Measurements from ENCODE around the gene ISG20L2.

Gene ISG20L2

GRCh38 chr1:156692925-156693847 is 35.4 kb downstream of the ISG20L2 start:
- peak; percentile 23 for DNase-seq (ENCODE audit: low read depth)
- TF ChIP-seq CTCF (IDR thresholded peaks at IDR 0.05; ENCODE audit: insufficient read depth, low read depth, low read length, missing control alignments), result no peak
- H3K4me3 ChIP-seq (ENCODE audit: low read depth, low read length), result no peak overlapping the region

DNA sequence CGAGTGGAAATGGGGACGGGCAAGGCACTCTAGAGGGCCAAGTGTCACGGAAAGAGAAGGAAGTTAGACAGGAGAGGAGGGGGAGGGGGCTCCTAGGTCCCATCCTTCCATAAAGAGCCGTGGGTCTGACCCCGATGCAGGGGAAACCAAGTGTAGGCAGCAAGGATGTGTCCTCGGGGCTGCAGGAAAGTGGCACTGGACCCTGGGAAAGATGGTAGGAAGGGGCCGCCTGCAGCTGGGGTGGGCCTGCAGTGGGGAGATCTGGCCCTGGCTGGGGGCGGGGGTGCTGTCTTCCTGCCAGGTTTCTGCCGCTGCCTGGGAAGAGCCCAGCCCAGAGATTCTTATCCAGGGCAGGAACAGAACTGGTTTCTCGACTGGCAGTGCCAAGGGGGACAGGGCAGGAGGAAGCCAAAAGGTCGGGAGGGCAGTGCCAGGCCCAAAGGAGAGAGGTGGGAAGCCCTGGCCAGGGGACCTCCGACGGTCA is 36.1 kb downstream of the ISG20L2 start:
- TF ChIP-seq CTCF (IDR thresholded peaks at IDR 0.05; ENCODE audit: insufficient read depth, low read depth, low read length, missing control alignments), result no peak
- DNase-seq (ENCODE audit: low read depth), result no peak
- no peak overlapping the region for H3K4me3 ChIP-seq (ENCODE audit: low read depth, low read length)

DNA sequence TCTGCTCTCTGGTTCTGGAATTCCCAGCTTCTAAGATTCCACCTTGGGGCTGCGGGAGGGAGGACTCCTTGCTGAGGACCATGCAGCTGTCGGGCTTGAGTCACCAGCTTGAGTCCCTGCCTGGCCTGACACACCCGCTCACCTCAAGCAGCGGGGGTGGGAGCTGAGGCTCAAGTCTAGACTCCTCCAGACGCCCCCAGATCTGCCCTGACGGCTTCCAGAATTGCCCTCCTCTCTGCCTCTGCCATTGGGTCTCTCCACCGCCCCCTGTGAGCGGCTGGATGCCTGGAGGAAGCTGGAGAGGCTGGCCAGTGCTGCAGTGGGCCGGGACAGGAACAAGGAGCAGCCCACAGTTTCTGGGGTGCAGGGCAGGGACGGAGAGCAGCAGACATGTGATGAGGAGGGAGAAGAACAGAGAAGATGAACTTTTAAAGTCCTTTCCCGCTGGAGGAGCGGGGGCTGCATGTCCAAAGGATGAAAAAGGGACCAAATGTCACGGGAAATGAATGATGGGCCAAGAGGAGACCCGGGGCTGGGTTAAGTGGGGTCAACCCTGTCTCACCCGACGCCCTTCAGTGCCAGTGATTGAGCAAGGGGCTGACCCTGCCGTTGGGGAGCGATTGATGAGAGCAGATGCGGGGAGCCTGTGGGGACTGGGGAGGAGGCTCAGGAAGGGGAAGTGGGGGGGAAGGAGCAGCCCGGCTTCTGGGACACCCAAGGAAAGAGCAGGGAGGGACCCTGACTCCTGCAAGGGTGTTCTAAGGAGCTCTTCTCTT is 36.7 kb downstream of the ISG20L2 start:
- no peak for TF ChIP-seq CTCF (IDR thresholded peaks at IDR 0.05; ENCODE audit: insufficient read depth, low read depth, low read length, missing control alignments)
- no peak for DNase-seq (ENCODE audit: low read depth)
- no peak overlapping the region for H3K4me3 ChIP-seq (ENCODE audit: low read depth, low read length)

- DNase-seq (ENCODE audit: low read depth), result no peak
- no peak overlapping the region for H3K4me3 ChIP-seq (ENCODE audit: low read depth, low read length)
- no peak for TF ChIP-seq CTCF (IDR thresholded peaks at IDR 0.05; ENCODE audit: insufficient read depth, low read depth, low read length, missing control alignments)
These were observed 37.4 kb downstream of the ISG20L2 start for GRCh38 chr1:156691191-156691590.

GRCh38 chr1:156690675-156691036 is 37.9 kb downstream of the ISG20L2 start:
- TF ChIP-seq CTCF (IDR thresholded peaks at IDR 0.05; ENCODE audit: insufficient read depth, low read depth, low read length, missing control alignments), result no peak
- DNase-seq (ENCODE audit: low read depth), result no peak
- no peak overlapping the region for H3K4me3 ChIP-seq (ENCODE audit: low read depth, low read length)

GRCh38 chr1:156689953-156690674 is 38.5 kb downstream of the ISG20L2 start:
- no peak for DNase-seq (ENCODE audit: low read depth)
- no peak for TF ChIP-seq CTCF (IDR thresholded peaks at IDR 0.05; ENCODE audit: insufficient read depth, low read depth, low read length, missing control alignments)
- no peak overlapping the region for H3K4me3 ChIP-seq (ENCODE audit: low read depth, low read length)
